PC-9 (cell line): ENCODE results near the gene DYNC1H1. TPM values are rescaled to one million over a fixed set of nuclear protein-coding genes. Genes with fewer than 3 reads are reported as not detected.
A peak's percentile ranks its signal among the peaks of the same experiment; 100 is the strongest.
"Not testable (repeated sequence)": the region's sequence is repeated elsewhere in the genome, so short reads cannot be mapped to it uniquely, and the experiment has no call there.

ENCODE experiments used
- BruUV-seq: library from RNA; stranded (reverse); fragments of 400-500 nt; replicated peaks from 2 replicates; lab custom pipeline; 2021; lab: Mats Ljungman, UMichigan
- CTCF ChIA-PET: fragments of 300-600 bp; sonication (Branson Sonifier 250); formaldehyde crosslinking; loops from one replicate; lab custom pipeline; 2022; ENCODE audit warnings: antibody characterized with exemption; lab: Charles Lee
- POLR2A ChIA-PET: fragments of 300-600 bp; sonication (Branson Sonifier 250); formaldehyde crosslinking; loops from one replicate; lab custom pipeline; 2022; ENCODE audit warnings: antibody characterized with exemption; ENCODE audit not compliant: unreplicated experiment; lab: Charles Lee
- DNase-seq, 2 experiments: peaks; one replicate each; pipeline versions ENCODE4 v3.0.0 to v3.0.0-alpha.2; 2015 to 2022; ENCODE audit warnings: mixed read lengths in 1 of 2
- H2AFZ ChIP-seq: fragments of 200-600 bp; sonication (generic); 2 replicates; pipeline ENCODE4 v1.8.1; 2017; ENCODE audit warnings: antibody characterized with exemption
- H3F3A ChIP-seq: fragments of 200-600 bp; sonication (generic); 2 replicates; pipeline ENCODE4 v1.8.1; 2017; ENCODE audit warnings: antibody characterized with exemption, mild to moderate bottlenecking, low read depth; ENCODE audit not compliant: insufficient read depth
- H3K27ac ChIP-seq: fragments of 200-600 bp; sonication (generic); 2 replicates; pipeline ENCODE4 v1.6.1; 2016; ENCODE audit warnings: mixed run types
- H3K27me3 ChIP-seq: fragments of 200-600 bp; sonication (generic); 2 replicates; pipeline ENCODE4 v1.6.1; 2016; ENCODE audit warnings: low read depth, mixed run types; ENCODE audit not compliant: insufficient read depth
- H3K36me3 ChIP-seq: fragments of 200-600 bp; sonication (generic); 2 replicates; pipeline ENCODE4 v1.6.1; 2016; ENCODE audit warnings: low read depth, mixed run types
- H3K4me1 ChIP-seq: fragments of 200-600 bp; sonication (generic); replicated peaks from 2 replicates; pipeline ENCODE4 v1.6.1; 2016; ENCODE audit warnings: mixed run types; ENCODE audit not compliant: insufficient read depth
- H3K4me2 ChIP-seq: fragments of 200-600 bp; sonication (generic); 2 replicates; pipeline ENCODE4 v1.6.1; 2017; ENCODE audit warnings: mixed run types
- H3K4me3 ChIP-seq: fragments of 200-600 bp; sonication (generic); 2 replicates; pipeline ENCODE4 v1.6.1; 2016; ENCODE audit warnings: mixed run types
- H3K79me2 ChIP-seq: fragments of 200-600 bp; sonication (generic); 2 replicates; pipeline ENCODE4 v1.6.1; 2017; ENCODE audit warnings: low read depth, mixed run types
- H3K9me2 ChIP-seq: fragments of 200-600 bp; sonication (generic); 2 replicates; pipeline ENCODE4 v1.8.1; 2017; ENCODE audit warnings: mild to moderate bottlenecking; ENCODE audit not compliant: insufficient read depth
- H3K9me3 ChIP-seq: fragments of 200-600 bp; sonication (generic); 2 replicates; pipeline ENCODE4 v1.8.1; 2016; ENCODE audit warnings: low read depth; ENCODE audit not compliant: insufficient read depth
- H4K20me1 ChIP-seq: fragments of 200-600 bp; sonication (generic); 2 replicates; pipeline ENCODE4 v1.8.1; 2017; ENCODE audit not compliant: insufficient read depth
- EZH2 ChIP-seq: fragments of 200-600 bp; sonication (generic); IDR thresholded peaks from 2 replicates; pipeline ENCODE4 v1.8.0; 2017; ENCODE audit warnings: antibody characterized with exemption, low read depth
- intact Hi-C: fragments of 100-400 bp; cut with micrococcal nuclease; formaldehyde crosslinking; loops from one replicate; pipeline ENCODE4 v1.10.0; 2022; ENCODE audit not compliant: unreplicated experiment
- total RNA-seq: library from RNA; stranded (reverse); gene quantifications from 2 replicates; pipeline ENCODE4 v1.2.3, GENCODE V29; 2021
- TF ChIP-seq, protein P1 (sequence below): fragments of 200-600 bp; sonication (generic); conservative IDR thresholded peaks from 2 replicates; pipeline ENCODE4 v1.6.1; 2017; ENCODE audit warnings: mixed run types, antibody characterized with exemption, mild to moderate bottlenecking, moderate library complexity

DYNC1H1 gene
- total RNA-seq, 1 experiment from 2014 or later = 1,268 TPM

DNA sequence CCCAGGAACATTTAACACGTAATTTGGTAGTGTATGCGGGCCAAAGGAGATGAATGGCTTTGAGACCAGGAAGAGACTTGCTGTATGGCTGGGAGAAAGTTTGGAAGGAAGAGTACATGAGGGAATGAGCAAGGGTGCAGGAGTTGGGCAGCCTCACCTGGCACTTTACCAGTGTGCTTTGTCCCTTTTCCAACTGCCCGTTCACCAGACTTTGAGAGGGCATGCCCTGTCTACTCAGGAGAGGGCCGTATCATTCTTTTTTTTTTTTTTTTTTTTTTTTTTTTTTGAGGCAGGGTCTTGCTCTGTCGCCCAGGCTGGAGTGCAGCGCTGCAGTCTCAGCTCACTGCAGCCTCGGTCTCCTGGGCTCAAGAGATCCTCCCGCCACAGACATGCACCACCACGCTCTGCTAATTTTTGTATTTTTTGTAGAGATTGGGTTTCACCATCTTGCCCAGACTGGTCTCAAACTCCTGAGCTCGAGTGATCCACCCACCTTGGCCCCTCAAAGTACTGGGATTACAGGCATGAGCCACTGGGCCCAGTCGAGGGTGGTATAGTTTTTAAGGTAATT, 6.5 kb downstream of the DYNC1H1 start:
- ChIA-PET CTCF (interaction anchor here (0.6 to 1.1 kb wide), 2 partner anchors 35 to 624 kb away, joined by 4 read pairs; no protein-coding TSS in a partner anchor), POLR2A (interaction anchor here (0.6 to 0.7 kb wide), 3 partner anchors 199 to 891 kb away, joined by 7 to 18 read pairs (median 14); no protein-coding TSS in a partner anchor)
- no peaks in the 10 kb centered on the region for H4K20me1 ChIP-seq
- H3K4me3 ChIP-seq = no peak overlapping the region; the same call in 1 of the 2 replicates
- H3K79me2 ChIP-seq = peaks cover 96% of the 10 kb centered on the region
- no peaks in the 10 kb centered on the region for H3K27me3 ChIP-seq
- no TSS peak for BruUV-seq
- H3K4me1 ChIP-seq = peaks cover 78% of the 10 kb centered on the region
- peak overlapping the region; percentile 83 for H3K4me2 ChIP-seq
- H3K9me3 ChIP-seq = no peaks in the 10 kb centered on the region
- TF ChIP-seq, protein P1, sequence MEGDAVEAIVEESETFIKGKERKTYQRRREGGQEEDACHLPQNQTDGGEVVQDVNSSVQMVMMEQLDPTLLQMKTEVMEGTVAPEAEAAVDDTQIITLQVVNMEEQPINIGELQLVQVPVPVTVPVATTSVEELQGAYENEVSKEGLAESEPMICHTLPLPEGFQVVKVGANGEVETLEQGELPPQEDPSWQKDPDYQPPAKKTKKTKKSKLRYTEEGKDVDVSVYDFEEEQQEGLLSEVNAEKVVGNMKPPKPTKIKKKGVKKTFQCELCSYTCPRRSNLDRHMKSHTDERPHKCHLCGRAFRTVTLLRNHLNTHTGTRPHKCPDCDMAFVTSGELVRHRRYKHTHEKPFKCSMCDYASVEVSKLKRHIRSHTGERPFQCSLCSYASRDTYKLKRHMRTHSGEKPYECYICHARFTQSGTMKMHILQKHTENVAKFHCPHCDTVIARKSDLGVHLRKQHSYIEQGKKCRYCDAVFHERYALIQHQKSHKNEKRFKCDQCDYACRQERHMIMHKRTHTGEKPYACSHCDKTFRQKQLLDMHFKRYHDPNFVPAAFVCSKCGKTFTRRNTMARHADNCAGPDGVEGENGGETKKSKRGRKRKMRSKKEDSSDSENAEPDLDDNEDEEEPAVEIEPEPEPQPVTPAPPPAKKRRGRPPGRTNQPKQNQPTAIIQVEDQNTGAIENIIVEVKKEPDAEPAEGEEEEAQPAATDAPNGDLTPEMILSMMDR = no peak
- TF ChIP-seq EZH2 = no peak
- H2AFZ ChIP-seq = no peak overlapping the region
- DNase-seq = no peak
- peaks cover 36% of the 10 kb centered on the region for H3K36me3 ChIP-seq
- H3F3A ChIP-seq = peaks cover 54% of the 10 kb centered on the region
- H3K9me2 ChIP-seq = no peaks in the 10 kb centered on the region
- H3K27ac ChIP-seq = peak overlapping the region; percentile 96
- intact Hi-C loops = no loop called here

DNA sequence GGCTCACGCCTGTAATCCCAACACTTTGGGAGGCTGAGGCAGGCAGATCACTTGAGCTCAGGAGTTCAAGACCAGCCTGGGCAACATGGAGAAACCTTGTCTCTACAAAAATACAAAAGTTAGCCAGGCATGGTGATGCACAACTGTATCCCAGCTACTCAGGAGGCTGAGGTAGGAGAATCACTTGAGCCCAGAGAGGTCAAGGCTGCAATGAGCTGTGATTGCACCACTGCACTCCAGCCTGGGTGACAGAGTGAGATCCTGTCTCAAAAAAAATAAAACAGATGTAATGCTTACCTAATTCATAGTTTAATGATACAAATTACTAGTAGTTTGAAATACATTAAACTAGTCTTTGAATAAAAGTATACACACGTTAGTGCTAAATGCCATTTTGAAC, 7.1 kb downstream of the DYNC1H1 start:
- POLR2A ChIA-PET, intact Hi-C loops, H4K20me1 ChIP-seq, H3K27me3 ChIP-seq, H3K9me2 ChIP-seq, DNase-seq, H2AFZ ChIP-seq, BruUV-seq, H3K9me3 ChIP-seq: not testable (repeated sequence)
- peak overlapping the region; percentile 41; the same call in 1 of the 2 replicates for H3K4me3 ChIP-seq
- CTCF ChIA-PET = interaction anchor here (1.1 kb wide), 1 partner anchor 623 kb away, joined by 4 read pairs; no protein-coding TSS in a partner anchor
- H3F3A ChIP-seq = peaks cover 56% of the 10 kb centered on the region
- H3K4me2 ChIP-seq = peak overlapping the region; percentile 83
- peaks cover 96% of the 10 kb centered on the region for H3K79me2 ChIP-seq
- H3K4me1 ChIP-seq = peaks cover 74% of the 10 kb centered on the region
- H3K36me3 ChIP-seq = peaks cover 41% of the 10 kb centered on the region
- peak overlapping the region; percentile 96 for H3K27ac ChIP-seq

DNA sequence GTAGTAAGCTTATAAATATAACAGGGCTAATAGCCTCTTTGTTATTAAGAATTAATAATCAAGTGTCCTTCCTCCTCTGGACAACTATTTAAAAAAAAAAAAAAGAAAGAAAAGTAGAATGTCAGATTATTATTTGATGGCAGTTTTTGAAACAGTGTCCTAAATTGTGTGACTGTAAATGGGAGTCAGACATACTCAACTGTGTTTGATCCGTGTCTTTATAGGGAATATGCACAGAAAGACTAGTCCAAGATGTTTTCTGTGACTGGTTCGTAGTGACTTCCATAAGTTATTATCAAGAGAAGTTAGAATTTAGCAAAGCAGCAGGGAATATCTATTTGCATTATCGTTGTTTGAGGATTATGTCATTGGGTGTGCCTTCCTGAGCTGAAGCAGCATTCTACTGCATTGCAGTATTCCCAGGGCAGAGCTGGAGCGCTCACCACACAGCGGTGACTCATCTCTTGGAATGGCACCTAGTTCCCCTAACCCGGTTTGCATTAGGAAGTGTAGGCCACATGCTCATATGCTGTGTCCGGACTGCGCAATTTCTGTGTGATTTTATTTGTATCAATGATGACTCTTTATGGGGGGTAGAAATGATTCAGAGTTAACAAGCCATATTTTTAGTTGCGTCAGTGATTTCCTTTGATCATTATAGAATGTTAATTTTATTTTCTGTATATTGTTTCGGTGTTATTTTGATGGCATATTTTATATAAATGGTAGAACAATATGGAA, 7.9 kb downstream of the DYNC1H1 start:
- intact Hi-C loops = loop anchor here (1.0 to 2.0 kb wide), 3 partner anchors 8 to 57 kb away; partner anchors contain the start of gene DYNC1H1

More for the DNA sequence above, 7.9 kb downstream of the DYNC1H1 start:
- no peaks in the 10 kb centered on the region for H3K9me2 ChIP-seq
- no peaks in the 10 kb centered on the region for H3K27me3 ChIP-seq
- H2AFZ ChIP-seq = no peak overlapping the region
- H3K27ac ChIP-seq = peak overlapping the region; percentile 96
- BruUV-seq = no TSS peak
- peak overlapping the region; percentile 83 for H3K4me2 ChIP-seq
- H3K36me3 ChIP-seq = peaks cover 50% of the 10 kb centered on the region
- H3K79me2 ChIP-seq = peaks cover 96% of the 10 kb centered on the region
- ChIA-PET POLR2A (interaction anchor here (0.6 to 1.1 kb wide), 4 partner anchors 21 to 248 kb away, joined by 3 to 9 read pairs (median 6); no protein-coding TSS in a partner anchor), CTCF (interaction anchor here (1.1 kb wide), 1 partner anchor 622 kb away, joined by 4 read pairs; no protein-coding TSS in a partner anchor)
- H3K4me1 ChIP-seq = peaks cover 72% of the 10 kb centered on the region
- DNase-seq = peak; percentile 96 to 100
- H3K9me3 ChIP-seq = no peaks in the 10 kb centered on the region
- peak overlapping the region; percentile 47 for H3K4me3 ChIP-seq
- TF ChIP-seq, protein P1 = no peak
- no peak for TF ChIP-seq EZH2
- H3F3A ChIP-seq = peaks cover 65% of the 10 kb centered on the region
- no peaks in the 10 kb centered on the region for H4K20me1 ChIP-seq
